ENCODE results near the gene NRP2.

NRP2 gene

GRCh38 chr2:205767617-205768016 lies 85.3 kb downstream of the NRP2 start:
- H3K4me3 ChIP-seq (ENCODE audit: low read depth, low read length), result no peak overlapping the region
- TF ChIP-seq CTCF (IDR thresholded peaks at IDR 0.05; ENCODE audit: borderline replicate concordance, insufficient read depth, low read depth, low read length), result no peak

- no peak overlapping the region for H3K4me3 ChIP-seq (ENCODE audit: low read depth, low read length)
- no peak for TF ChIP-seq CTCF (IDR thresholded peaks at IDR 0.05; ENCODE audit: borderline replicate concordance, insufficient read depth, low read depth, low read length)
Measured at GRCh38 chr2:205768341-205768740, 86.0 kb downstream of the NRP2 start.

- TF ChIP-seq CTCF (IDR thresholded peaks at IDR 0.05; ENCODE audit: borderline replicate concordance, insufficient read depth, low read depth, low read length), result no peak
- H3K4me3 ChIP-seq (ENCODE audit: low read depth, low read length), result no peak overlapping the region
Measured at GRCh38 chr2:205768815-205769494, 86.7 kb downstream of the NRP2 start.

GRCh38 chr2:205769495-205769850 lies 87.2 kb downstream of the NRP2 start:
- H3K4me3 ChIP-seq (ENCODE audit: low read depth, low read length), result no peak overlapping the region
- TF ChIP-seq CTCF (IDR thresholded peaks at IDR 0.05; ENCODE audit: borderline replicate concordance, insufficient read depth, low read depth, low read length), result no peak

- TF ChIP-seq CTCF (IDR thresholded peaks at IDR 0.05; ENCODE audit: borderline replicate concordance, insufficient read depth, low read depth, low read length), result no peak
- H3K4me3 ChIP-seq (ENCODE audit: low read depth, low read length), result no peak overlapping the region
Measured at GRCh38 chr2:205769879-205770278, 87.6 kb downstream of the NRP2 start.

GRCh38 chr2:205770577-205770976 lies 88.3 kb downstream of the NRP2 start:
- H3K4me3 ChIP-seq (ENCODE audit: low read depth, low read length), result no peak overlapping the region
- TF ChIP-seq CTCF (IDR thresholded peaks at IDR 0.05; ENCODE audit: borderline replicate concordance, insufficient read depth, low read depth, low read length), result no peak

GRCh38 chr2:205771031-205771430 lies 88.7 kb downstream of the NRP2 start:
- no peak overlapping the region for H3K4me3 ChIP-seq (ENCODE audit: low read depth, low read length)
- no peak for TF ChIP-seq CTCF (IDR thresholded peaks at IDR 0.05; ENCODE audit: borderline replicate concordance, insufficient read depth, low read depth, low read length)
